ENCODE measurements around the gene ZBTB7C.

Gene ZBTB7C

GRCh38 chr18:48019557-48020325 is 389.4 kb downstream of the ZBTB7C start:
- no peak for TF ChIP-seq CTCF (IDR thresholded peaks at IDR 0.05; ENCODE audit: borderline replicate concordance, control extremely low read depth, extremely low read depth, insufficient read depth, missing control alignments)
- in situ Hi-C loops (cut with MboI; ENCODE audit: low sequenced_read_pairs, unreplicated experiment) = no loop called here

GRCh38 chr18:48018851-48019250 is 390.3 kb downstream of the ZBTB7C start:
- in situ Hi-C loops (cut with MboI; ENCODE audit: low sequenced_read_pairs, unreplicated experiment) = no loop called here

More at GRCh38 chr18:48019557-48020325, 389.4 kb downstream of the ZBTB7C start:
- no peak for DNase-seq (ENCODE audit: low spot score)

GRCh38 chr18:48017635-48018034 is 391.5 kb downstream of the ZBTB7C start:
- in situ Hi-C loops (cut with MboI; ENCODE audit: low sequenced_read_pairs, unreplicated experiment) = no loop called here
- DNase-seq (ENCODE audit: low spot score) = no peak
- TF ChIP-seq CTCF (IDR thresholded peaks at IDR 0.05; ENCODE audit: borderline replicate concordance, control extremely low read depth, extremely low read depth, insufficient read depth, missing control alignments) = no peak

More at GRCh38 chr18:48018851-48019250, 390.3 kb downstream of the ZBTB7C start:
- no peak for TF ChIP-seq CTCF (IDR thresholded peaks at IDR 0.05; ENCODE audit: borderline replicate concordance, control extremely low read depth, extremely low read depth, insufficient read depth, missing control alignments)
- DNase-seq (ENCODE audit: low spot score) = no peak

GRCh38 chr18:48013162-48013561 is 396.0 kb downstream of the ZBTB7C start:
- no peak for TF ChIP-seq CTCF (IDR thresholded peaks at IDR 0.05; ENCODE audit: borderline replicate concordance, control extremely low read depth, extremely low read depth, insufficient read depth, missing control alignments)
- in situ Hi-C loops (cut with MboI; ENCODE audit: low sequenced_read_pairs, unreplicated experiment) = no loop called here
- DNase-seq (ENCODE audit: low spot score) = no peak

GRCh38 chr18:48011926-48012465 is 397.2 kb downstream of the ZBTB7C start:
- no peak for DNase-seq (ENCODE audit: low spot score)
- no peak for TF ChIP-seq CTCF (IDR thresholded peaks at IDR 0.05; ENCODE audit: borderline replicate concordance, control extremely low read depth, extremely low read depth, insufficient read depth, missing control alignments)
- in situ Hi-C loops (cut with MboI; ENCODE audit: low sequenced_read_pairs, unreplicated experiment) = no loop called here

GRCh38 chr18:48010264-48010663 is 398.9 kb downstream of the ZBTB7C start:
- in situ Hi-C loops (cut with MboI; ENCODE audit: low sequenced_read_pairs, unreplicated experiment) = no loop called here
- no peak for TF ChIP-seq CTCF (IDR thresholded peaks at IDR 0.05; ENCODE audit: borderline replicate concordance, control extremely low read depth, extremely low read depth, insufficient read depth, missing control alignments)
- DNase-seq (ENCODE audit: low spot score) = no peak
